Smooth muscle cell (in vitro differentiated cells): ENCODE measurements around the gene SEC24A. TPM values are rescaled to one million over a fixed set of nuclear protein-coding genes. Genes with fewer than 3 reads are reported as not detected.

Source experiments
- DNase-seq: peaks from one replicate; lab custom pipeline; 2025; ENCODE audit not compliant: unreplicated experiment; lab: John Stamatoyannopoulos, UW
- H2AFZ ChIP-seq: fragments of 200-600 bp; sonication (generic); 2 replicates; pipeline ENCODE4 v1.6.0; 2016; ENCODE audit warnings: antibody characterized with exemption, low read depth, mild to moderate bottlenecking
- H3F3A ChIP-seq: fragments of 200-600 bp; sonication (generic); 2 replicates; pipeline ENCODE4 v1.6.0; 2017; ENCODE audit warnings: antibody characterized with exemption, low read depth
- H3K27ac ChIP-seq: fragments of 200-600 bp; sonication (generic); 2 replicates; pipeline ENCODE4 v1.5.1; 2016; ENCODE audit warnings: low read depth, mild to moderate bottlenecking
- H3K27me3 ChIP-seq: fragments of 200-600 bp; sonication (generic); 2 replicates; pipeline ENCODE4 v1.6.1; 2016; ENCODE audit warnings: low read depth, mild to moderate bottlenecking
- H3K36me3 ChIP-seq: fragments of 200-600 bp; sonication (generic); 2 replicates; pipeline ENCODE4 v1.5.1; 2016; ENCODE audit warnings: low read depth
- H3K4me1 ChIP-seq: fragments of 200-600 bp; sonication (generic); 2 replicates; pipeline ENCODE4 v1.5.1; 2016; ENCODE audit warnings: low read depth
- H3K4me2 ChIP-seq: fragments of 200-600 bp; sonication (generic); 2 replicates; pipeline ENCODE4 v1.6.0; 2016; ENCODE audit warnings: mild to moderate bottlenecking
- H3K4me3 ChIP-seq: fragments of 200-600 bp; sonication (generic); 2 replicates; pipeline ENCODE4 v1.5.1; 2016; ENCODE audit warnings: mild to moderate bottlenecking
- H3K79me2 ChIP-seq: fragments of 200-600 bp; sonication (generic); 2 replicates; pipeline ENCODE4 v1.6.0; 2016; ENCODE audit warnings: low read depth, mild to moderate bottlenecking
- H3K9ac ChIP-seq: fragments of 200-600 bp; sonication (generic); 2 replicates; pipeline ENCODE4 v1.6.0; 2016; ENCODE audit warnings: low read depth
- H3K9me3 ChIP-seq: fragments of 200-600 bp; sonication (generic); replicated peaks from 2 replicates; pipeline ENCODE4 v1.5.1; 2016; ENCODE audit warnings: low read depth
- H4K20me1 ChIP-seq: fragments of 200-600 bp; sonication (generic); 2 replicates; pipeline ENCODE4 v1.6.0; 2016; ENCODE audit warnings: low read depth
- WGBS: methylation state at CpG from one replicate; pipeline ENCODE4 v1.1.7; 2016; ENCODE audit warnings: low lambda C conversion rate; 5-methylcytosine and 5-hydroxymethylcytosine counted together
- polyA plus RNA-seq: library from polyadenylated mRNA; unstranded; fragments of >200 nt; fragmentation: Nextera tagmentation; extraction: Ambion mirVana; gene quantifications from 2 replicates; pipeline ENCODE4 v1.2.1, GENCODE V29; 2016
- total RNA-seq: library from RNA; depleted of rRNA; stranded (reverse); fragments of >200 nt; gene quantifications from 2 replicates; pipeline ENCODE4 v1.2.3, GENCODE V29; 2014
- TF ChIP-seq, protein P1 (sequence below): fragments of 200-600 bp; sonication (generic); IDR thresholded peaks from 2 replicates; pipeline ENCODE4 v1.5.1; 2017; ENCODE audit warnings: borderline replicate concordance, mild to moderate bottlenecking, antibody characterized with exemption; ENCODE audit not compliant: insufficient read depth, poor library complexity, severe bottlenecking

The SEC24A gene
- total and polyA plus RNA-seq, 2 experiments from 2014 or later: 27.0 to 76.9 TPM

DNA sequence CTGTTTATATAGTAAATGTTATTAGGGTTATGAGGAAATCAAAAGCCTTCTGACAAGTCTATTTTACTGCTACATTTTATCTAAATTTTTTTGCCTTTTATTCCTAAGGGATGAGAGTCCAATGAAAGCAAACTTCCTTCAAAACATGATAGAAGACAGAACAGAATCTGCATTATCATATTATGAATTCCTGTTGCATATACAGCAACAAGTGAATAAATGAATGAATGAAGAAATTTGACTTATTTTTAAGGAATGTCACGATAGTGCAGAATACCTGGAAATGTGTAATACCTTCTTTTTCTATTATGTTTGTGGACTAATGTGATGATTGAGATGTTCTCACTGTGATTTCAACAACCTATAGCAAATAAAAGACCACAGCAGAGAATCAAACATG is 76.3 kb downstream of the SEC24A start:
- Histone ChIP-seq H3K79me2 (no peaks in the 10 kb centered on the region), H4K20me1 (peaks cover 4% of the 10 kb centered on the region), H3K4me2 (no peak overlapping the region), H3K27me3 (no peaks in the 10 kb centered on the region), H3K27ac (no peak overlapping the region), H3K9me3 (no peaks in the 10 kb centered on the region), H3K4me3 (no peak overlapping the region), H3K4me1 (no peaks in the 10 kb centered on the region), H3K9ac (no peak overlapping the region), H2AFZ (no peak overlapping the region), H3F3A (peaks cover 8% of the 10 kb centered on the region), H3K36me3 (peaks cover 27% of the 10 kb centered on the region)
- no peak for DNase-seq
- TF ChIP-seq, protein P1, sequence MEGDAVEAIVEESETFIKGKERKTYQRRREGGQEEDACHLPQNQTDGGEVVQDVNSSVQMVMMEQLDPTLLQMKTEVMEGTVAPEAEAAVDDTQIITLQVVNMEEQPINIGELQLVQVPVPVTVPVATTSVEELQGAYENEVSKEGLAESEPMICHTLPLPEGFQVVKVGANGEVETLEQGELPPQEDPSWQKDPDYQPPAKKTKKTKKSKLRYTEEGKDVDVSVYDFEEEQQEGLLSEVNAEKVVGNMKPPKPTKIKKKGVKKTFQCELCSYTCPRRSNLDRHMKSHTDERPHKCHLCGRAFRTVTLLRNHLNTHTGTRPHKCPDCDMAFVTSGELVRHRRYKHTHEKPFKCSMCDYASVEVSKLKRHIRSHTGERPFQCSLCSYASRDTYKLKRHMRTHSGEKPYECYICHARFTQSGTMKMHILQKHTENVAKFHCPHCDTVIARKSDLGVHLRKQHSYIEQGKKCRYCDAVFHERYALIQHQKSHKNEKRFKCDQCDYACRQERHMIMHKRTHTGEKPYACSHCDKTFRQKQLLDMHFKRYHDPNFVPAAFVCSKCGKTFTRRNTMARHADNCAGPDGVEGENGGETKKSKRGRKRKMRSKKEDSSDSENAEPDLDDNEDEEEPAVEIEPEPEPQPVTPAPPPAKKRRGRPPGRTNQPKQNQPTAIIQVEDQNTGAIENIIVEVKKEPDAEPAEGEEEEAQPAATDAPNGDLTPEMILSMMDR: no peak
- 97% methylated on average over 1 of the region's 1 CpG for WGBS

DNA sequence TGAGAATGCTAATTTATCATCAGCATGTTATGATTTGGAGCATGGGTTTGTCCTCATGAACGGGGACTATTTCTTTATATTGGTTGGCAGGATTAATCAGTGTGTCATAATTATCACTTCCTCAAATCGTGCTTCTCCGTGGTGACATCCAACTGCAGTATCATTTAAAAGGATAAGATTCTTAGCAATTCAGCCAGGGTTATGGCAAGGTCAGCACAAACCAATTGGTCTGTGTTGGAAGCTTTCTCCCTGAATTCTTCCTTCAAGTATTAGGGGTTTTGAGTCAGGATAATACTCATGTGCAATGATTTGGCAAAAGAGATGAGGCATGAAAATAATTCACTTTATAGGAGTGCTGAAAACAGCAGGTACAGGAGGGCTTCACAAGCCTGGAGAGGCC is 84.2 kb downstream of the SEC24A start:
- no peaks in the 10 kb centered on the region for H3K79me2 ChIP-seq
- no peak overlapping the region for H3K4me2 ChIP-seq
- no peaks in the 10 kb centered on the region for H3K4me1 ChIP-seq
- H3K9me3 ChIP-seq: no peaks in the 10 kb centered on the region
- 89% methylated on average over 3 of the region's 3 CpGs for WGBS
- H3K27ac ChIP-seq: no peak overlapping the region
- no peak overlapping the region for H3K9ac ChIP-seq
- H3F3A ChIP-seq: peaks cover 7% of the 10 kb centered on the region
- no peak overlapping the region for H2AFZ ChIP-seq
- H4K20me1 ChIP-seq: no peaks in the 10 kb centered on the region
- H3K27me3 ChIP-seq: no peaks in the 10 kb centered on the region
- no peaks in the 10 kb centered on the region for H3K36me3 ChIP-seq
- DNase-seq: no peak
- TF ChIP-seq, protein P1: no peak
- no peak overlapping the region for H3K4me3 ChIP-seq

DNA sequence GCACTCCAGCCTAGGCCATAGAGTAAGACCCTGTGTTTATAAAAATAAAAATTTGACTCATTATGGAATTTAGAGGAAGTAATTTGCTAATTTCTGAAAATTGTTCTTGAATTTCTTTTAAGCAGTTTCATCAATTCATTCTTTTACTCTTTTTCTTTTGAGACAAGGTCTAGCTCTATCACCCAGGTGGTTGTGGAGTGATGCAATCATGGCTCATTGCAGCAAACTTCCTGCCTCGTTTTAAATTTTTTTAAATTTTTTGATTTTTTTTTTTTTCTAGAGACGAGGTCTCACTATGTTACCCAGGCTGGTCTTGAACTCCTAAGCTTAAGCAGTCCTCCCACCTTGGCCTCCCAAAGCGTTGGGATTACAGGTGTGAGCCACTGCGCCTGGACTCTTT is 86.7 kb downstream of the SEC24A start:
- no peak overlapping the region for H3K4me3 ChIP-seq
- H4K20me1 ChIP-seq: peaks cover 6% of the 10 kb centered on the region
- H3K4me1 ChIP-seq: peaks cover 10% of the 10 kb centered on the region
- H3K4me2 ChIP-seq: no peak overlapping the region
- TF ChIP-seq, protein P1: no peak
- DNase-seq: no peak
- H3K27ac ChIP-seq: no peak overlapping the region
- no peaks in the 10 kb centered on the region for H3K27me3 ChIP-seq
- no peaks in the 10 kb centered on the region for H3K36me3 ChIP-seq
- no peaks in the 10 kb centered on the region for H3K9me3 ChIP-seq
- peaks cover 18% of the 10 kb centered on the region for H3K79me2 ChIP-seq
- no peak overlapping the region for H2AFZ ChIP-seq
- 88% methylated on average over 4 of the region's 4 CpGs for WGBS
- H3K9ac ChIP-seq: no peak overlapping the region
- peaks cover 6% of the 10 kb centered on the region for H3F3A ChIP-seq

DNA sequence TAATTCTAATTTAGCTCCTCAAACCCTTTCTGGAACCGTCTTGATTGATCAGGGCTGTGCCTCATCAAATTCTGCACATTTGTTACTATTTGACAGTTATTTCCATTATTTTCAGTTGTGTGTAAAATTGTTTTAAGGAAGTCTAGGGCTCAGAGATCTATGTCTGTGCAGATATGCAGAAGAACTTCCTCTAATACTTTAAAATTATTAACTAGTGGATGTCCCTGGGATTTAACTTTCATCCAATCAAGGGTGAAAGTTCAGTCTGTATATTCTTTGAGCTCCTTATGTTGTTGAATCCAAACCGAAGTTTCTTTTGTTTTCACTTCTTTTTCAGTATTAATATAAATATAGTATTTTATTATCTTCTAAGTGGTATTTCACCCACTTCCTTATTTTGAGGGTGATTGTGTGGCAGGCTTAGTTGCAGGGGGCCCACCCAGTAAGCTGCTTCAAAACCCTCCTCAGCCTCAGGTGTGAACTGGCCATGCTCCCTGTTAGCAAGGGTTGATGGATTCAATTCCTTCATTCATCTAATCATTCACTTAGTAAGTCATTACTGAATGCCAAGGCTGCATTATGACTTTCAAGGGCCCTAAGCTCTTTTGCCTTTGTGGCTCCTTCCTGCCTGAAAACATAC is 87.7 kb downstream of the SEC24A start:
- H4K20me1 ChIP-seq: peaks cover 6% of the 10 kb centered on the region

More for the DNA sequence above, 87.7 kb downstream of the SEC24A start:
- H3K4me2 ChIP-seq: no peak overlapping the region
- H3K36me3 ChIP-seq: no peaks in the 10 kb centered on the region
- DNase-seq: no peak
- no peak overlapping the region for H3K4me3 ChIP-seq
- no peak overlapping the region for H3K27ac ChIP-seq
- H2AFZ ChIP-seq: no peak overlapping the region
- no peaks in the 10 kb centered on the region for H3K9me3 ChIP-seq
- no peak overlapping the region for H3K9ac ChIP-seq
- H3K4me1 ChIP-seq: peaks cover 10% of the 10 kb centered on the region
- H3K27me3 ChIP-seq: no peaks in the 10 kb centered on the region
- H3F3A ChIP-seq: no peaks in the 10 kb centered on the region
- 96% methylated on average over 2 of the region's 2 CpGs for WGBS
- peaks cover 28% of the 10 kb centered on the region for H3K79me2 ChIP-seq
- TF ChIP-seq, protein P1: no peak
